Adrenal gland (tissue), 12 donors: ENCODE data around the gene ABLIM1. TPM values are rescaled to one million over a fixed set of nuclear protein-coding genes. Genes with fewer than 3 reads are reported as not detected.

Experiments used
- DNase-seq, 7 donors: peaks; one replicate each; pipeline ENCODE4 v3.0.0-alpha.2; 2019 to 2020
- H3K27ac ChIP-seq, 5 donors: fragments of 200-600 bp; sonication (generic) in 4 of 5; 1 replicate in 3 of 5; 2 replicates in 2 of 5; pipeline versions ENCODE4 v1.5.1 to v1.8.0; 2016 to 2020; ENCODE audit warnings: mild to moderate bottlenecking in 1 of 5
- H3K27me3 ChIP-seq: fragments of 200-600 bp; 2 replicates; pipeline ENCODE4 v1.8.0; 2021
- H3K36me3 ChIP-seq, 2 donors: fragments of 200-600 bp; replicated peaks in 1 of 2; 1 replicate in 1 of 2; 2 replicates in 1 of 2; pipeline versions ENCODE4 v1.5.1 to v1.8.0; 2018 to 2022
- H3K4me1 ChIP-seq, 2 donors: fragments of 200-600 bp; replicated peaks in 1 of 2; 1 replicate in 1 of 2; 2 replicates in 1 of 2; pipeline versions ENCODE4 v1.5.1 to v1.8.0; 2018 to 2021
- H3K4me3 ChIP-seq, 4 donors: fragments of 200-600 bp; sonication (generic) in 3 of 4; one replicate each; pipeline ENCODE4 v1.5.1; 2016 to 2018
- H3K9me3 ChIP-seq, 3 donors: fragments of 200-600 bp; sonication (generic) in 1 of 3; replicated peaks in 1 of 3; 1 replicate in 2 of 3; 2 replicates in 1 of 3; pipeline versions ENCODE4 v1.5.1 to v1.8.0; 2016 to 2021
- POLR2A ChIP-seq, 2 donors: fragments of 450-650 bp; IDR thresholded peaks; one replicate each; pipeline ENCODE4 v1.6.1; 2017; ENCODE audit warnings: antibody characterized with exemption in 2 of 2, mild to moderate bottlenecking in 2 of 2, moderate library complexity in 1 of 2
- WGBS, 4 donors: extraction: QIAGEN DNeasy Blood & Tissue Kit in 2 of 4; methylation state at CpG; one replicate each; pipeline versions ENCODE4 v1.1.5 to v1.1.7; 2013 to 2017; 5-methylcytosine and 5-hydroxymethylcytosine counted together
- intact Hi-C, 2 donors: fragments of 100-400 bp; cut with DNase I; formaldehyde crosslinking; loops; one replicate each; pipeline versions ENCODE4 v1.14.1 to v1.15.0; 2022 to 2023
- polyA plus RNA-seq, 3 donors: library from polyadenylated mRNA; stranded (reverse); fragments of 200-250 nt in 2 of 3; fragments of 350-450 nt in 1 of 3; fragmentation: Illumina TruSeq in 1 of 3; extraction: RNeasy Lipid Tissue Mini Kit (QIAGEN cat#74804) in 1 of 3; gene quantifications; one replicate each; pipeline ENCODE4 v1.2.3, GENCODE V29; 2013 to 2014
- total RNA-seq, 9 donors: library from RNA; depleted of rRNA in 4 of 9; stranded (reverse); fragments of >200 nt in 4 of 9; fragments of 120-200 nt in 1 of 9; fragmentation: NEBNext Ultra II Directional in 1 of 9; extraction: Animal tissue kit (Norgen Biotek cat#: 25700) in 1 of 9; gene quantifications; one replicate each; pipeline versions ENCODE4 v1.1.0 to v1.2.4, GENCODE V29; 2013 to 2023
- TF ChIP-seq, protein P1 (sequence below), 6 experiments: fragments of 450-650 bp in 4 of 6; fragments of 200-600 bp in 2 of 6; sonication (generic) in 1 of 6; IDR thresholded peaks; 1 replicate in 5 of 6; 2 replicates in 1 of 6; pipeline versions ENCODE4 v1.5.1 to v1.8.0; 2016 to 2021; ENCODE audit warnings: antibody characterized with exemption in 6 of 6, mild to moderate bottlenecking in 2 of 6, moderate library complexity in 1 of 6
- donor health status: healthy with polysubstance abuse.
- donor health status: Bipolar disorder and iron deficiency.
- donor health status: DM: yes; HTN: yes; CAD: no.
- donor health status: DM: no; HTN: no; CAD: no.
- donor health status: DM: no; HTN: no; CAD: no.
- donor health status: DM: yes; HTN: yes; CAD: no.

Gene ABLIM1
- total and polyA plus RNA-seq, 12 donors, result 7.9 to 430 (median 185) TPM

GRCh38 chr10:114538181-114538906 is 119.7 kb downstream of the ABLIM1 start:
- Histone ChIP-seq H3K27me3 (no peaks in the 10 kb centered on the region), H3K4me3 (no peak overlapping the region), H3K36me3 (peaks cover 0 to 17% of the 10 kb centered on the region in 2 donors), H3K4me1 (peaks cover 4 to 10% of the 10 kb centered on the region in 2 donors), H3K27ac (peak overlapping the region in 1 of 5 donors; percentile 12), H3K9me3 (no peaks in the 10 kb centered on the region)
- TF ChIP-seq, protein P1, sequence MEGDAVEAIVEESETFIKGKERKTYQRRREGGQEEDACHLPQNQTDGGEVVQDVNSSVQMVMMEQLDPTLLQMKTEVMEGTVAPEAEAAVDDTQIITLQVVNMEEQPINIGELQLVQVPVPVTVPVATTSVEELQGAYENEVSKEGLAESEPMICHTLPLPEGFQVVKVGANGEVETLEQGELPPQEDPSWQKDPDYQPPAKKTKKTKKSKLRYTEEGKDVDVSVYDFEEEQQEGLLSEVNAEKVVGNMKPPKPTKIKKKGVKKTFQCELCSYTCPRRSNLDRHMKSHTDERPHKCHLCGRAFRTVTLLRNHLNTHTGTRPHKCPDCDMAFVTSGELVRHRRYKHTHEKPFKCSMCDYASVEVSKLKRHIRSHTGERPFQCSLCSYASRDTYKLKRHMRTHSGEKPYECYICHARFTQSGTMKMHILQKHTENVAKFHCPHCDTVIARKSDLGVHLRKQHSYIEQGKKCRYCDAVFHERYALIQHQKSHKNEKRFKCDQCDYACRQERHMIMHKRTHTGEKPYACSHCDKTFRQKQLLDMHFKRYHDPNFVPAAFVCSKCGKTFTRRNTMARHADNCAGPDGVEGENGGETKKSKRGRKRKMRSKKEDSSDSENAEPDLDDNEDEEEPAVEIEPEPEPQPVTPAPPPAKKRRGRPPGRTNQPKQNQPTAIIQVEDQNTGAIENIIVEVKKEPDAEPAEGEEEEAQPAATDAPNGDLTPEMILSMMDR (IDR thresholded peaks at IDR 0.05), result no peak
- peak in 1 of 7 donors; percentile 49 for DNase-seq
- intact Hi-C loops, result no loop called here
- WGBS, 4 donors, result 51 to 68% (median 63%) methylated on average over 12 to 13 of the region's 13 CpGs

DNA sequence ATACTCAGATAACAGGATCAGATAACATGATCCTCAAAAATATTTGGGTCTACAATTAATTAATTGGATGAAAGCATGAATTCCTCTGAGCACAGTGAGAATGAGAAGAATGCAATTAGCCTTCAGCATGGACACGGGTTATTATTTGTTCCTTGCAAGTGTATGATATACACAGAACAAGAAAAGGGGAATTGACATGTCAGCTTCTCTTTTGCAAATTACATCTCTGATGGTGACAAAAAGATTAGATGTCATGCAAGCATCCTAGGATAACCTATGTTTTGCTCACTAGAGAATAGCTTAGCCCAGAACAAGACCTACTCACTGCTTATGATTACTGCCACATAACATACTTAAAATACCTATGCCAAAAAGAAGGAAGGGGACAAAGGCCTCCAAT is 120.3 kb downstream of the ABLIM1 start:
- no peaks in the 10 kb centered on the region for H3K27me3 ChIP-seq
- peak overlapping the region in 1 of 5 donors; percentile 12 for H3K27ac ChIP-seq
- no peaks in the 10 kb centered on the region for H3K9me3 ChIP-seq
- intact Hi-C loops, result no loop called here
- 57 to 74% (median 65%) methylated on average over 1 of the region's 1 CpG for WGBS, 4 donors
- H3K36me3 ChIP-seq, result peaks cover 0 to 17% of the 10 kb centered on the region in 2 donors
- H3K4me3 ChIP-seq, result no peak overlapping the region
- TF ChIP-seq, protein P1 (IDR thresholded peaks at IDR 0.05), result no peak
- no peak for TF ChIP-seq POLR2A (IDR thresholded peaks at IDR 0.05)
- DNase-seq, result no peak
- H3K4me1 ChIP-seq, result peaks cover 4 to 10% of the 10 kb centered on the region in 2 donors

DNA sequence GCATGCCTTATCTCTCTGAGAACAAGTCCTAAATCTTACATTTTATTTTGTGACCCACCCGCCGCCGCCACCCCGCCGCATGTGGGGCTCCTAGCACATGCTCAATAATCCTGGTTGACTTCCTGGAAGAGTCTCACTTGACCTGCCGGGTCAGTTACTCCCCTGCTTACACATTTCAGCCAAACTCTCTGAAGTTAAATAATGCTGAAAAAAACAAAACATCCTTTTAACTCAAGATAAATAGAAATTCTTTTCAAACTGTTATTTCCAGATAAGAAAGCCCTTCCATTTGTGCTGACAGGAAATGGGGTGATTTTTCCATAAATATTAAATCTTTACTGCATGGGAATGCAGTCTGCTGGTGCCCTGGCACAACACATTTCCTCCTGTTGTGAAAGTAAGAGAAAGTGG is 123.5 kb downstream of the ABLIM1 start:
- no peak for TF ChIP-seq POLR2A (IDR thresholded peaks at IDR 0.05)
- TF ChIP-seq, protein P1 (IDR thresholded peaks at IDR 0.05), result no peak
- intact Hi-C loops, result no loop called here
- Histone ChIP-seq H3K4me3 (no peak overlapping the region), H3K4me1 (no peaks in the 10 kb centered on the region), H3K9me3 (no peaks in the 10 kb centered on the region), H3K27ac (no peak overlapping the region), H3K27me3 (no peaks in the 10 kb centered on the region), H3K36me3 (peaks cover 0 to 17% of the 10 kb centered on the region in 2 donors)
- WGBS, 4 donors, result 71 to 82% (median 79%) methylated on average over 6 of the region's 6 CpGs
- no peak for DNase-seq

DNA sequence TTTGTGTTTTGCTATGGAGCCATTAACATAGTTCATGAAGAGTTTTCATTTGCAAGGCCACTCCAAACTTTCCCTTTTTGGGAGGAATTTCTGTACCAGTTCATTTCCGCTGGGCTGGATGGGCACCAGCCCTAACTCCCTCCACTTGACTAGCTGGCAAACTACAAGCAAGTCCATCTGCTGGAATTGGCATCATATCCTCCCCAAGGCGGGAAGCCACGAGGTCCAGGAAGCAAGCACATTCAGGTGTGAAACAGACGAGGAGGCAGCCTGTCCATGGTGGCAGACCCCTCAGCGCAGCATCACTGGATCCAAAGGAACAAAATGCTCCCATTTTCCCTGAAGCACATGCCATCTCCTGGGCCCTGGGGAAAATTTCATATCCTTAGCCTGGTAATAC is 125.8 kb downstream of the ABLIM1 start:
- DNase-seq, result no peak
- no peak overlapping the region for H3K4me3 ChIP-seq
- 80 to 97% (median 93%) methylated on average over 3 to 5 of the region's 5 CpGs for WGBS, 4 donors
- no peak overlapping the region for H3K27ac ChIP-seq
- no peaks in the 10 kb centered on the region for H3K27me3 ChIP-seq
- H3K36me3 ChIP-seq, result peaks cover 0 to 17% of the 10 kb centered on the region in 2 donors
- intact Hi-C loops, result no loop called here
- no peaks in the 10 kb centered on the region for H3K9me3 ChIP-seq
- TF ChIP-seq, protein P1 (IDR thresholded peaks at IDR 0.05), result no peak
- TF ChIP-seq POLR2A (IDR thresholded peaks at IDR 0.05), result no peak
- H3K4me1 ChIP-seq, result peaks cover 0 to 7% of the 10 kb centered on the region in 2 donors
